SJCRH30 (cell line): ENCODE data around the gene PCCA. TPM values are rescaled to one million over a fixed set of nuclear protein-coding genes. Genes with fewer than 3 reads are reported as not detected.
A peak's percentile ranks its signal among the peaks of the same experiment; 100 is the strongest.
"Not testable (repeated sequence)": the region's sequence is repeated elsewhere in the genome, so short reads cannot be mapped to it uniquely, and the experiment has no call there.

Experiments
- DNase-seq, 2 experiments: peaks; one replicate each; pipeline ENCODE4 v3.0.0-alpha.2; 2015 to 2020
- H3K27ac ChIP-seq: fragments of 250-450 bp; sonication (Bioruptor Pico); 2 replicates; pipeline ENCODE4 v1.5.1; 2020; ENCODE audit warnings: mild to moderate bottlenecking, moderate library complexity
- H3K27me3 ChIP-seq: fragments of 250-450 bp; sonication (Bioruptor Pico); 2 replicates; pipeline ENCODE4 v1.5.1; 2020; ENCODE audit warnings: mild to moderate bottlenecking, moderate library complexity
- H3K36me3 ChIP-seq: fragments of 250-450 bp; sonication (Bioruptor Pico); 2 replicates; pipeline ENCODE4 v1.5.1; 2020; ENCODE audit warnings: mild to moderate bottlenecking, moderate library complexity
- H3K4me1 ChIP-seq: fragments of 250-450 bp; sonication (Bioruptor Pico); 2 replicates; pipeline ENCODE4 v1.5.1; 2020; ENCODE audit warnings: mild to moderate bottlenecking, moderate library complexity
- H3K4me3 ChIP-seq: fragments of 250-450 bp; sonication (Bioruptor Pico); 2 replicates; pipeline ENCODE4 v1.5.1; 2020; ENCODE audit warnings: mild to moderate bottlenecking, moderate library complexity
- H3K9me3 ChIP-seq: fragments of 250-450 bp; sonication (Bioruptor Pico); replicated peaks from 2 replicates; pipeline ENCODE4 v1.5.1; 2020; ENCODE audit warnings: mild to moderate bottlenecking, moderate library complexity
- total RNA-seq: library from RNA; depleted of rRNA; stranded (reverse); fragments of >200 nt; shearing (Covaris generic); gene quantifications from 2 replicates; pipeline ENCODE4 v1.2.3, GENCODE V29; 2014

PCCA gene
- total RNA-seq, 1 experiment from 2014 or later, result 23.4 TPM

GRCh38 chr13:100211016-100211710 is 122.3 kb downstream of the PCCA start:
- Histone ChIP-seq H3K4me3 (no peak overlapping the region), H3K27ac (no peak overlapping the region), H3K9me3 (peaks cover 4% of the 10 kb centered on the region; the same call in 1 of the 2 replicates), H3K36me3 (peaks cover 4% of the 10 kb centered on the region), H3K4me1 (no peaks in the 10 kb centered on the region), H3K27me3 (no peaks in the 10 kb centered on the region)
- no peak for DNase-seq

GRCh38 chr13:100212904-100213553 is 124.1 kb downstream of the PCCA start:
- Histone ChIP-seq H3K4me3 (no peak overlapping the region), H3K27me3 (no peaks in the 10 kb centered on the region), H3K27ac (no peak overlapping the region), H3K36me3 (peaks cover 4% of the 10 kb centered on the region), H3K9me3 (peaks cover 4% of the 10 kb centered on the region; the same call in 1 of the 2 replicates), H3K4me1 (no peaks in the 10 kb centered on the region)
- DNase-seq, result no peak

- Histone ChIP-seq H3K4me1 (no peaks in the 10 kb centered on the region), H3K36me3 (peaks cover 4% of the 10 kb centered on the region), H3K4me3 (no peak overlapping the region), H3K27me3 (no peaks in the 10 kb centered on the region), H3K9me3 (peaks cover 4% of the 10 kb centered on the region; the same call in 1 of the 2 replicates), H3K27ac (no peak overlapping the region)
- DNase-seq, result no peak
These were observed 124.7 kb downstream of the PCCA start for GRCh38 chr13:100213576-100213975.

- DNase-seq, result no peak
- Histone ChIP-seq H3K9me3 (peaks cover 4% of the 10 kb centered on the region; the same call in 1 of the 2 replicates), H3K4me1 (no peaks in the 10 kb centered on the region), H3K27ac (no peak overlapping the region), H3K27me3 (no peaks in the 10 kb centered on the region), H3K36me3 (peaks cover 4% of the 10 kb centered on the region), H3K4me3 (no peak overlapping the region)
These were observed 126.0 kb downstream of the PCCA start for GRCh38 chr13:100214886-100215285.

GRCh38 chr13:100221166-100221565 is 132.3 kb downstream of the PCCA start:
- no peaks in the 10 kb centered on the region for H3K9me3 ChIP-seq
- no peaks in the 10 kb centered on the region for H3K4me1 ChIP-seq
- no peaks in the 10 kb centered on the region for H3K36me3 ChIP-seq
- H3K27me3 ChIP-seq, result no peaks in the 10 kb centered on the region
- no peak overlapping the region for H3K27ac ChIP-seq
- no peak for DNase-seq
- no peak overlapping the region for H3K4me3 ChIP-seq

GRCh38 chr13:100223966-100224530 is 135.2 kb downstream of the PCCA start:
- DNase-seq, H3K4me3 ChIP-seq, H3K27me3 ChIP-seq, H3K9me3 ChIP-seq, H3K4me1 ChIP-seq, H3K27ac ChIP-seq, H3K36me3 ChIP-seq: not testable (repeated sequence)

- Histone ChIP-seq H3K4me1 (no peaks in the 10 kb centered on the region), H3K4me3 (no peak overlapping the region), H3K36me3 (no peaks in the 10 kb centered on the region), H3K27me3 (no peaks in the 10 kb centered on the region), H3K9me3 (no peaks in the 10 kb centered on the region), H3K27ac (no peak overlapping the region)
- DNase-seq, result no peak
These were observed 140.7 kb downstream of the PCCA start for GRCh38 chr13:100229603-100230002.

GRCh38 chr13:100230769-100231149 is 141.9 kb downstream of the PCCA start:
- Histone ChIP-seq H3K9me3 (no peaks in the 10 kb centered on the region), H3K27me3 (no peaks in the 10 kb centered on the region), H3K27ac (no peak overlapping the region), H3K36me3 (no peaks in the 10 kb centered on the region), H3K4me1 (no peaks in the 10 kb centered on the region), H3K4me3 (no peak overlapping the region)
- no peak for DNase-seq

GRCh38 chr13:100231176-100231575 is 142.3 kb downstream of the PCCA start:
- no peaks in the 10 kb centered on the region for H3K27me3 ChIP-seq

GRCh38 chr13:100234006-100234405 is 145.1 kb downstream of the PCCA start:
- no peaks in the 10 kb centered on the region for H3K9me3 ChIP-seq
- DNase-seq, result no peak
- no peaks in the 10 kb centered on the region for H3K36me3 ChIP-seq
- H3K27me3 ChIP-seq, result no peaks in the 10 kb centered on the region
- H3K4me3 ChIP-seq, result no peak overlapping the region
- H3K27ac ChIP-seq, result no peak overlapping the region
- no peaks in the 10 kb centered on the region for H3K4me1 ChIP-seq

More at GRCh38 chr13:100231176-100231575, 142.3 kb downstream of the PCCA start:
- no peak for DNase-seq
- Histone ChIP-seq H3K36me3 (no peaks in the 10 kb centered on the region), H3K27ac (no peak overlapping the region), H3K9me3 (no peaks in the 10 kb centered on the region), H3K4me3 (no peak overlapping the region), H3K4me1 (no peaks in the 10 kb centered on the region)

GRCh38 chr13:100234524-100235136 is 145.7 kb downstream of the PCCA start:
- H3K4me1 ChIP-seq, result no peaks in the 10 kb centered on the region
- no peaks in the 10 kb centered on the region for H3K36me3 ChIP-seq
- no peaks in the 10 kb centered on the region for H3K27me3 ChIP-seq
- H3K9me3 ChIP-seq, result no peaks in the 10 kb centered on the region
- no peak overlapping the region for H3K4me3 ChIP-seq
- no peak overlapping the region for H3K27ac ChIP-seq
- no peak for DNase-seq

- Histone ChIP-seq H3K4me1 (no peaks in the 10 kb centered on the region), H3K27ac (no peak overlapping the region)
These were observed 146.5 kb downstream of the PCCA start for GRCh38 chr13:100235311-100235901.

GRCh38 chr13:100240109-100240779 is 151.4 kb downstream of the PCCA start:
- Histone ChIP-seq H3K4me3 (no peak overlapping the region), H3K27me3 (no peaks in the 10 kb centered on the region), H3K27ac (no peak overlapping the region), H3K36me3 (peaks cover 2% of the 10 kb centered on the region; the same call in 1 of the 2 replicates), H3K9me3 (no peaks in the 10 kb centered on the region), H3K4me1 (no peaks in the 10 kb centered on the region)
- DNase-seq, result no peak

More at GRCh38 chr13:100235311-100235901, 146.5 kb downstream of the PCCA start:
- DNase-seq, result peak in 1 of 2 experiments; percentile 61
- H3K4me3 ChIP-seq, result no peak overlapping the region
- no peaks in the 10 kb centered on the region for H3K9me3 ChIP-seq
- no peaks in the 10 kb centered on the region for H3K36me3 ChIP-seq
- H3K27me3 ChIP-seq, result no peaks in the 10 kb centered on the region

- Histone ChIP-seq H3K27ac (no peak overlapping the region), H3K27me3 (no peaks in the 10 kb centered on the region), H3K36me3 (peaks cover 2% of the 10 kb centered on the region; the same call in 1 of the 2 replicates), H3K4me3 (no peak overlapping the region), H3K4me1 (no peaks in the 10 kb centered on the region), H3K9me3 (peaks cover 7% of the 10 kb centered on the region; the same call in 1 of the 2 replicates)
- DNase-seq, result no peak
These were observed 155.5 kb downstream of the PCCA start for GRCh38 chr13:100244431-100244830.
